Measurements from ENCODE around the gene DCAF4. TPM values are rescaled to one million over a fixed set of nuclear protein-coding genes. Genes with fewer than 3 reads are reported as not detected.

DCAF4 gene
- polyA plus RNA-seq, 1 donor from 2014 or later, result 16.5 TPM

DNA sequence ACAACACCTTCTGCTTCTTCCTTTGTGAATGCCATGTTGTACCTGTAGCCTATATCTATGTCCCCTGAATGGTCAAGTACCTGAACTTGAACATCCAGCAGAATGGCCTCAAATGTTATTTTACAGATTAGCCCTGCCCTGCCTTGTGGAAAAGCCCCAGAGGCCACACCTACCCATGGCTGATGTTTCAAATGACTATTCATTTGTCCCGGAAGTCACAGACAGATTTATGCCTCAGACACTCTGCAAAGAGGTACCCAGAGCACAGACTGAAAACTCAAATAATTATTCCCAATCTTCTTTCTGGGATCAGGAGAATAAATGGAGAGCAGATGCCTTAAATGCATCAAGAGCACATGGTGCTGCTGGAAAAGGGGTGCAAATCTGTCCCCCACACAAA is 19.4 kb upstream of the DCAF4 start:
- no peaks in the 10 kb centered on the region for H3K9me3 ChIP-seq (ENCODE audit: low read length)
- H3K4me3 ChIP-seq (ENCODE audit: low read length), result no peak overlapping the region
- H3K9ac ChIP-seq (ENCODE audit: low read length), result no peak overlapping the region
- H3K27me3 ChIP-seq (ENCODE audit: insufficient read depth, low read depth, low read length), result no peaks in the 10 kb centered on the region
- TF ChIP-seq EZH2 (IDR thresholded peaks at IDR 0.05; ENCODE audit: borderline replicate concordance, insufficient read depth, low read length, poor library complexity, severe bottlenecking) (no peak), EP300 (conservative IDR thresholded peaks at IDR 0.05; ENCODE audit: poor library complexity, severe bottlenecking) (no peak), POLR2AphosphoS5 (IDR thresholded peaks at IDR 0.05) (no peak), RAD21 (conservative IDR thresholded peaks at IDR 0.05) (no peak), MXI1 (conservative IDR thresholded peaks at IDR 0.05; ENCODE audit: poor library complexity, severe bottlenecking) (no peak), SMC3 (conservative IDR thresholded peaks at IDR 0.05; ENCODE audit: poor library complexity) (no peak), REST (IDR thresholded peaks at IDR 0.05; ENCODE audit: borderline replicate concordance) (no peak), TAF1 (IDR thresholded peaks at IDR 0.05; ENCODE audit: low read depth) (no peak)
- TF ChIP-seq, protein P1, sequence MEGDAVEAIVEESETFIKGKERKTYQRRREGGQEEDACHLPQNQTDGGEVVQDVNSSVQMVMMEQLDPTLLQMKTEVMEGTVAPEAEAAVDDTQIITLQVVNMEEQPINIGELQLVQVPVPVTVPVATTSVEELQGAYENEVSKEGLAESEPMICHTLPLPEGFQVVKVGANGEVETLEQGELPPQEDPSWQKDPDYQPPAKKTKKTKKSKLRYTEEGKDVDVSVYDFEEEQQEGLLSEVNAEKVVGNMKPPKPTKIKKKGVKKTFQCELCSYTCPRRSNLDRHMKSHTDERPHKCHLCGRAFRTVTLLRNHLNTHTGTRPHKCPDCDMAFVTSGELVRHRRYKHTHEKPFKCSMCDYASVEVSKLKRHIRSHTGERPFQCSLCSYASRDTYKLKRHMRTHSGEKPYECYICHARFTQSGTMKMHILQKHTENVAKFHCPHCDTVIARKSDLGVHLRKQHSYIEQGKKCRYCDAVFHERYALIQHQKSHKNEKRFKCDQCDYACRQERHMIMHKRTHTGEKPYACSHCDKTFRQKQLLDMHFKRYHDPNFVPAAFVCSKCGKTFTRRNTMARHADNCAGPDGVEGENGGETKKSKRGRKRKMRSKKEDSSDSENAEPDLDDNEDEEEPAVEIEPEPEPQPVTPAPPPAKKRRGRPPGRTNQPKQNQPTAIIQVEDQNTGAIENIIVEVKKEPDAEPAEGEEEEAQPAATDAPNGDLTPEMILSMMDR (IDR thresholded peaks at IDR 0.05; ENCODE audit: poor library complexity, severe bottlenecking), result no peak
- no peaks in the 10 kb centered on the region for H3K79me2 ChIP-seq (replicated peaks; ENCODE audit: insufficient read depth, low read length)
- no peaks in the 10 kb centered on the region for H3F3A ChIP-seq (ENCODE audit: insufficient read depth, low read length, poor library complexity, severe bottlenecking)
- H3K27ac ChIP-seq (ENCODE audit: low read length), result peak overlapping the region; percentile 21
- H3K36me3 ChIP-seq (ENCODE audit: insufficient read depth, low read length), result no peaks in the 10 kb centered on the region
- H3K9me2 ChIP-seq (ENCODE audit: insufficient read depth, low read length), result no peaks in the 10 kb centered on the region
- H3K4me2 ChIP-seq (ENCODE audit: low read length), result no peak overlapping the region
- H2AFZ ChIP-seq (ENCODE audit: low read depth, low read length), result no peak overlapping the region
- no peaks in the 10 kb centered on the region for H4K20me1 ChIP-seq (ENCODE audit: insufficient read depth)

GRCh38 chr14:72907886-72908285 is 18.4 kb upstream of the DCAF4 start:
- TF ChIP-seq REST (IDR thresholded peaks at IDR 0.05; ENCODE audit: borderline replicate concordance) (no peak), EP300 (conservative IDR thresholded peaks at IDR 0.05; ENCODE audit: poor library complexity, severe bottlenecking) (no peak), RAD21 (conservative IDR thresholded peaks at IDR 0.05) (no peak), TAF1 (IDR thresholded peaks at IDR 0.05; ENCODE audit: low read depth) (no peak), EZH2 (IDR thresholded peaks at IDR 0.05; ENCODE audit: borderline replicate concordance, insufficient read depth, low read length, poor library complexity, severe bottlenecking) (no peak)
- no peaks in the 10 kb centered on the region for H4K20me1 ChIP-seq (ENCODE audit: insufficient read depth)
- no peaks in the 10 kb centered on the region for H3F3A ChIP-seq (ENCODE audit: insufficient read depth, low read length, poor library complexity, severe bottlenecking)
- no peaks in the 10 kb centered on the region for H3K9me2 ChIP-seq (ENCODE audit: insufficient read depth, low read length)
- H3K27me3 ChIP-seq (ENCODE audit: insufficient read depth, low read depth, low read length), result no peaks in the 10 kb centered on the region
- H3K4me2 ChIP-seq (ENCODE audit: low read length), result no peak overlapping the region
- H2AFZ ChIP-seq (ENCODE audit: low read depth, low read length), result no peak overlapping the region
- no peaks in the 10 kb centered on the region for H3K36me3 ChIP-seq (ENCODE audit: insufficient read depth, low read length)
- H3K9me3 ChIP-seq (ENCODE audit: low read length), result no peaks in the 10 kb centered on the region
- H3K4me3 ChIP-seq (ENCODE audit: low read length), result no peak overlapping the region
- no peaks in the 10 kb centered on the region for H3K79me2 ChIP-seq (replicated peaks; ENCODE audit: insufficient read depth, low read length)
- no peak overlapping the region for H3K27ac ChIP-seq (ENCODE audit: low read length)
- H3K9ac ChIP-seq (ENCODE audit: low read length), result no peak overlapping the region

All from neural cell (in vitro differentiated cells).